ENCODE data around the gene SMAD1.

SMAD1 gene

DNA sequence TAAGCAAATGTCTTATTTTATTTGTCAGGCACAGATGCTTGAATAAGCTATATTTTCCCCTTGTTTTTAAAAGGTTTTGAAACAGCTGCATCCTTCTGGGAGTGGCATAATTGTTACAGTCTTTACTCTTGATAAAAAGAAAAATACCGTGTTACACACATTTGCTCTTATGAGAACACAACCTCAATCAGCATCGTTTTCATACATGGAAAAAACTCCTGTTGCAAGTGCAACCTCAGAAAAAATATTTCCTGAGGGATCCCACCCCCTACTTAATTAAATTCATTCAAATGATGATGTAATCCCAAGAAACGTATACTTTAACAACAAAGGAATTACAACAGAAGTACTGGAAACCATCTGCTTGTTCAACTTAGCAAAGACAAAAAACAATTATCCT, 58.6 kb downstream of the SMAD1 start:
- Mint-ChIP-seq H3K36me3 (ENCODE audit: low read depth) (no peaks in the 10 kb centered on the region), H3K4me3 (no peak overlapping the region), H3K27me3 (ENCODE audit: low read depth) (peaks cover 17% of the 10 kb centered on the region), H3K27ac (no peak overlapping the region), H3K9me3 (no peaks in the 10 kb centered on the region), H3K4me1 (ENCODE audit: low read depth) (no peaks in the 10 kb centered on the region)
- no peak for DNase-seq (ENCODE audit: low spot score)

DNA sequence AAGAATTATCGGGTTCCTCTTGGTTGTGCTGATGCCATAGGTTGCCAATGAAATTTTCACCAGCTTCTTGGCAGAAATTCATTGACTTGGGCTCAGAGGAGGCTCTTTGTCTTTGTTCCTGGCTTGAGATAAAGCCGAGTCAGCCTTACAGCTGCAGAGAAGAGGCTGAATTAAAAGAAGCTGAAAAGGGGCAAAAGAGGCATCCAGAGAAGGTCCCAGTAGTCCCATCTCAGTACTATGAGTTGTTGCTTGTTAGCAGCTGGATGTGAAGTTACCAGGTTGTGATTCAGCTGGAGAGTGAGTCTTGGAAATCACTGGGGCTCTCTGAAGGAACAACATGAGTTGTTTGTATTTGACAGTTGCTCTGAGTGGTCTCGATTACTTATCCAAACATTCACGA, 59.7 kb downstream of the SMAD1 start:
- Mint-ChIP-seq H3K4me1 (ENCODE audit: low read depth) (no peaks in the 10 kb centered on the region), H3K27ac (no peak overlapping the region), H3K9me3 (no peaks in the 10 kb centered on the region), H3K36me3 (ENCODE audit: low read depth) (no peaks in the 10 kb centered on the region), H3K4me3 (no peak overlapping the region), H3K27me3 (ENCODE audit: low read depth) (peaks cover 12% of the 10 kb centered on the region)
- DNase-seq (ENCODE audit: low spot score) = no peak

DNA sequence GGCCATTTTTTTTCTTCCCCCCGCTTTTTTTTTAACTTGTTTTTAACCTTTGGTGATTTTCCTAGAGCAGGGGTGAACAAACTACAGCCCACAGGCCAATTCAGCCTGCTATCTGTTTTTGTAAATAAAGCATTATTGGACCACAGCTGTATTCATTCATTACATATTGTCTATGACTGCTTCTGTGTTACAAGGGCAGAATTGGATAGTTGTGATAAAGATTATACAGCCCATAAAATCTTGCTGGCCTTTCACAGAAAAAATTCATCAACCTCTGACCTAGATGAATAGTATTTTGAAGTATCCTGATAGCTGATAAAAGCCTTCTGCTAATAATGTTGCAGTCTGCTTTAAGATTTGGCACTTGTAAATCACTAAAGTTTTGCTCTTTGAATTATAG, 63.4 kb downstream of the SMAD1 start:
- H3K9me3 Mint-ChIP-seq = no peaks in the 10 kb centered on the region
- H3K36me3 Mint-ChIP-seq (ENCODE audit: low read depth) = no peaks in the 10 kb centered on the region
- H3K4me1 Mint-ChIP-seq (ENCODE audit: low read depth) = no peaks in the 10 kb centered on the region
- H3K27ac Mint-ChIP-seq = no peak overlapping the region
- H3K27me3 Mint-ChIP-seq (ENCODE audit: low read depth) = no peaks in the 10 kb centered on the region
- DNase-seq (ENCODE audit: low spot score) = no peak
- no peak overlapping the region for H3K4me3 Mint-ChIP-seq

DNA sequence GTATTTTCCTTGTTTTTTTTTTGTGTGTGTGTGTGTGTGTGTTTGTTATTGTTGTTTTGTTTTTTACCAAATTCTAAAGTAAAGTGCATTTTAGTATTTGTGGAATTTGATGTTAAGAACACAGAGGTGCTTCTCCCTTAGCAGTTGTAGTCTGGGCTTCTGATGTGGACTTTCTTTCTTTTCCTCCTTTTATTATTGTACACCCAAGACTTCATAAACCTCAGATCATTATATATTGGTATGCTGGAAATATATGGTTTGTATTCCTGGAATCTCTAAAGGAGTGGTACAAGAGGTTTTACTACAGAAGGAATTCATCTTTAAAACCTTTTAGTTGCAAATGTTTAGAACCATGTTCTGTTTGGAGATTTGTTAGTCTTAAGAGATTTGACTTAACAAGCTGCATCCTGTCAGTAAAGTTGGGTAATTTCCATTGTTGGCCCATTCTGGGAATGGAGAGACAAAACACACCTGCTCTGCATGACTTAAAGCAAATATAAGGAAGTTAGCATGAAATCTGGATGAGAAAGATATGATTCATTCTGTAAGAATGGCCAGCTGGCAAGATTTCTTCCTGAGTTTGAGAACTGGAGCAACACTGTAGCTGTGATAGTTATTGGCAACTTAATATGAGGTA, 64.0 kb downstream of the SMAD1 start:
- no peaks in the 10 kb centered on the region for H3K4me1 Mint-ChIP-seq (ENCODE audit: low read depth)
- H3K4me3 Mint-ChIP-seq = no peak overlapping the region
- DNase-seq (ENCODE audit: low spot score) = no peak
- no peaks in the 10 kb centered on the region for H3K36me3 Mint-ChIP-seq (ENCODE audit: low read depth)
- no peak overlapping the region for H3K27ac Mint-ChIP-seq
- H3K9me3 Mint-ChIP-seq = no peaks in the 10 kb centered on the region
- no peaks in the 10 kb centered on the region for H3K27me3 Mint-ChIP-seq (ENCODE audit: low read depth)

DNA sequence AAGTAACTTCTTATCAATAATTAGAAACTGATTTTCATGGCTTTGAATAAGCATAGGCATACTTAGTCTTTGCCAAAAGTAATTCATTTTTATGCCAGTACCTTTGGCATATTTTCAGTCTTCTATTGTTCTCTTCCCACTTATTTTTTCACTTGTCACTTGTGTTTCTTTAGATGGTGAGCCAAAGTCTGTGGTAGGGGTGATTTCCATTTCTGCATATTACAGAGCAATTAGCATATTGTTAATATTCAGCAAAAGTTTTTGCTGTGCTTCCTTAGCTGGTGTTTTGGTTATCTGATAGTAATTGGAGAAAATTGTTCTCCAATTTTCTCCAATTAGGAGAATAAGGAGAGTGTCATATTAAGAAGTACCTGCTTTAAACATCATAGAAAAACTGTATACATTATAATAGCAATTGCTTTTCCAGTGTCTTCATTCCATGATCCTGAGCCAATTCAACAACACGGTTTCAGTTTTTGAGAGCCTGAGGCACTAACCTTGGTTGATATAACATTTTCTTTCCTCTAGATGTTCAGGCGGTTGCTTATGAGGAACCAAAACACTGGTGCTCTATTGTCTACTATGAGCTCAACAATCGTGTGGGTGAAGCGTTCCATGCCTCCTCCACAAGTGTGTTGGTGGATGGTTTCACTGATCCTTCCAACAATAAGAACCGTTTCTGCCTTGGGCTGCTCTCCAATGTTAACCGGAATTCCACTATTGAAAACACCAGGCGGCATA, 64.7 kb downstream of the SMAD1 start:
- Mint-ChIP-seq H3K4me3 (no peak overlapping the region), H3K36me3 (ENCODE audit: low read depth) (no peaks in the 10 kb centered on the region), H3K27me3 (ENCODE audit: low read depth) (no peaks in the 10 kb centered on the region), H3K9me3 (no peaks in the 10 kb centered on the region), H3K4me1 (ENCODE audit: low read depth) (no peaks in the 10 kb centered on the region), H3K27ac (no peak overlapping the region)
- DNase-seq (ENCODE audit: low spot score) = no peak

DNA sequence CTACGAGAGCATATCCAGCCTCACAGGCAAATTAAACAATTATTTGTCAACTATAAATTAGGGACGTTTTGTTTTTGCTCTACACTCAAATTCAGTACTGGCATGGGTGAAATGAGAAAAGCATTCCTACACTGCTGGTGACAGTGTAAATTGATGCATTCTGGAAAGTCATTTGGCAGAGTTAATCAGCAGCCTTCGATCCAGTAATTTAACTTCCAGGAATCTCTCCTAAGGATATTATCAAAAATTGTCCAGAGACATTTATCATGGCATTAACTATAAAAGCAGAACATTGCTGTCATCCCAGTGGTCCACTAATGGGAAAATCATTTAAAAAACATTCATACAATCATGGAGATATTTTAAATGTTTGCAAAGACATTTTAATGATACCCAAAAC, 70.0 kb downstream of the SMAD1 start:
- H3K4me3 Mint-ChIP-seq = no peak overlapping the region
- H3K27me3 Mint-ChIP-seq (ENCODE audit: low read depth) = no peaks in the 10 kb centered on the region
- no peak overlapping the region for H3K27ac Mint-ChIP-seq
- no peaks in the 10 kb centered on the region for H3K9me3 Mint-ChIP-seq
- no peaks in the 10 kb centered on the region for H3K36me3 Mint-ChIP-seq (ENCODE audit: low read depth)
- no peak for DNase-seq (ENCODE audit: low spot score)
- H3K4me1 Mint-ChIP-seq (ENCODE audit: low read depth) = peaks cover 8% of the 10 kb centered on the region

DNA sequence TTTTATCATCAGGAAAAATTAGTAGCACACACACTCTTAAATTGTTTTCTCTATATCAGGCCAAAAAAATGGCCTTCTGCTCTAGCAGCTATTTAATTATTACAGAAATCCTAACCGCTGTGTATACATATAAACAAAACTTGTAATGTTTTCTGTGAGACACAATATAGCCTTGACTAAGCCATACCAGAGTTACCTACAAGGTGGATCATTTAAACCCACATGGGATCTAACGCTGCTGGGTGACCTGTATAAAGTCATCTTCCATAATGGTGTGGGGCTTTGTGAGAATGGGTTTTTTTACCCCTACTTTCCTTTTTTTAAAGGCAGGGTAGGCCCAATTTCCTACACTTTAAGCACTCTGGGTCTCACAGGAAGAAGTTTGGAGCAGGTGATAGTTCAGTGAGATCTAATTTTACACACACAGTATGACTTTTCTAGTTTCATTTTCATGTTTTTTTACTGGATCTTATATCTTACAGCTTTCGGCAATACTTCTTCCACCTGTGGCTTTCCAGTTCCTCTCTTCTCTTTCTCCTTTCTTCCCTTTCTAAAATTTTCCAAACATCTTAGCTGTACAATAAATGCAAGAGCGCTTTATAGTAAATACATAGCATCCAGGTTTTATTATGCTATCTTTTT, 70.6 kb downstream of the SMAD1 start:
- Mint-ChIP-seq H3K27me3 (ENCODE audit: low read depth) (no peaks in the 10 kb centered on the region), H3K4me3 (no peak overlapping the region), H3K9me3 (no peaks in the 10 kb centered on the region), H3K27ac (no peak overlapping the region), H3K4me1 (ENCODE audit: low read depth) (peaks cover 8% of the 10 kb centered on the region), H3K36me3 (ENCODE audit: low read depth) (no peaks in the 10 kb centered on the region)
- no peak for DNase-seq (ENCODE audit: low spot score)

DNA sequence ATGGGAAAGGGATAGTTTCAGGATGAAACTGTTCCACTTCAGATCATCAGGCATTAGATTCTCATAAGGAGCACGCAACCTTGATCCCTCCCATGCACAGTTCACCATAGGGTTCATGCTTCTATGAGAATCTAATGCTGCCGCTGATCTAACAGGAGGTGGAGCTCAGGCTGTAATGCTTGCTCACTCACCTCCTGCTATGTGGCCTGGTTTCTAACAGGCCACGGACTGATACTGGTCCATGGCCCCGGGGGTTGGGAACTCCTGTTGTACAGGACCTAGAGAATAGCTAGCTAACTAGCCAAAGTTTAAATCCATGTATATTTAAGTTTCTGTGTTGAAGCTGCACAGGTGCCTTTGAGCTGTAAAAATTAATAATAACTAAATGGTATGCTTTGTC, 71.7 kb downstream of the SMAD1 start:
- Mint-ChIP-seq H3K27me3 (ENCODE audit: low read depth) (no peaks in the 10 kb centered on the region), H3K9me3 (no peaks in the 10 kb centered on the region), H3K4me1 (ENCODE audit: low read depth) (peaks cover 8% of the 10 kb centered on the region), H3K4me3 (no peak overlapping the region), H3K36me3 (ENCODE audit: low read depth) (no peaks in the 10 kb centered on the region), H3K27ac (no peak overlapping the region)
- no peak for DNase-seq (ENCODE audit: low spot score)

DNA sequence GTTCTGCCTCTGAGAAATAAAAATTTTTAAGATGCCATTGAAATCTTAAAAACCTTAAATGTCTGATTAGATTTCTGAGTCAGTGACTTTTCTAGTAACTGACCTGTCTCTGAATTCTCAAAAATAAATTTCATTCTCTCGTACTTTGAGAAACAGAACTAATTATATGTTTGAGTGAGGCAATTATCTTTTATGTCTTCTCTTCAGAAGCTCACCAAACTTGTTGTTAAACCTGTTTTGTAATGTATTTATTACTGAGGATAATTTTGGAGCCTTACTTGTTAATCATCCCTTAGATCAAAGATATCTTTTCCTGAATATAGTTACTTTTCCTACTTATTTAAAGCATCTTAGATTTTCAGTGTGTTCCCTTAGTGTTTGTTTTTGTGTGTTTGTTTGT, 73.0 kb downstream of the SMAD1 start:
- DNase-seq (ENCODE audit: low spot score) = no peak

DNA sequence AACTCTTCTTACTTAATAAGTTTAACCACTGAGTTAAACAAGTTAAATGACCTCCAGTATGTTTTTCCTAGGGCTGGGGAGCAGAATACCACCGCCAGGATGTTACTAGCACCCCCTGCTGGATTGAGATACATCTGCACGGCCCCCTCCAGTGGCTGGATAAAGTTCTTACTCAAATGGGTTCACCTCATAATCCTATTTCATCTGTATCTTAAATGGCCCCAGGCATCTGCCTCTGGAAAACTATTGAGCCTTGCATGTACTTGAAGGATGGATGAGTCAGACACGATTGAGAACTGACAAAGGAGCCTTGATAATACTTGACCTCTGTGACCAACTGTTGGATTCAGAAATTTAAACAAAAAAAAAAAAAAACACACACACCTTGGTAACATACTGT, 76.1 kb downstream of the SMAD1 start:
- Mint-ChIP-seq H3K27me3 (ENCODE audit: low read depth) (peaks cover under 1% of the 10 kb centered on the region), H3K4me1 (ENCODE audit: low read depth) (peaks cover under 1% of the 10 kb centered on the region), H3K9me3 (no peaks in the 10 kb centered on the region), H3K27ac (no peak overlapping the region), H3K4me3 (no peak overlapping the region), H3K36me3 (ENCODE audit: low read depth) (no peaks in the 10 kb centered on the region)
- peak; percentile 37 for DNase-seq (ENCODE audit: low spot score)

More for the DNA sequence above, 73.0 kb downstream of the SMAD1 start:
- Mint-ChIP-seq H3K4me1 (ENCODE audit: low read depth) (peaks cover 8% of the 10 kb centered on the region), H3K27ac (no peak overlapping the region), H3K36me3 (ENCODE audit: low read depth) (no peaks in the 10 kb centered on the region), H3K9me3 (no peaks in the 10 kb centered on the region), H3K4me3 (no peak overlapping the region), H3K27me3 (ENCODE audit: low read depth) (no peaks in the 10 kb centered on the region)

DNA sequence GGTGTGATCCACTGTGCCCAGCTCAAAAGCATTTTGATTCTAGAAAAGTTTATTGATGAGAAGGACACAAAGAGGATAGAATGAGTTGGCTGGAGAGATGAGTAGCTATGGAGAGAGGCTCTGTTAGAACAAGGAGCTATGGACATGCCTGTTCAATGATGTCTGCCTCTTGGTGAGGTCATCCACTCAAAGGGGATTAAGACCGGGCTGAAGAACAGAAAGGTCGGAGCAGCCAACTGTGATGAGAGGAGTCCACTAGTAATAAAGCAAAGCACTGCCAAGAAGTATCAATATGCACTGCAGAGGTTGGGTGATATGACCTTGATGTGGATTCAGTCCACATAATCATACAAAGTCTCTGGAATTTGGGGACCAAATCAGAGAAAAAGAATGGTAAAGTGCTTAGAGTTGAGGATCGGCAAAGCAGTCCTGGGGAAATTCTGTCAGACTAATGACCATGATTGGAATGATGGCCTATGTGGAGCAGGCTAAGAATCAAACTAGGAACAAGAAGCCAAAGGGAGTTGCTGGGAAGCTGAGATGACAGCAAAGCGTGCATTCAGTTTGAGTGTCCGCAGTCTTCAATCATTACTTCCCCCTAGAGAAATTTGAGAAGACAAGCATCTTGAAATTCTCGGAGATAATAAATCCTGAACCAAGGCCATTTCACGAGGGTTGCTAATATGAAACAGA, 81.8 kb downstream of the SMAD1 start:
- Mint-ChIP-seq H3K27me3 (ENCODE audit: low read depth) (peaks cover 2% of the 10 kb centered on the region), H3K4me3 (no peak overlapping the region)

DNA sequence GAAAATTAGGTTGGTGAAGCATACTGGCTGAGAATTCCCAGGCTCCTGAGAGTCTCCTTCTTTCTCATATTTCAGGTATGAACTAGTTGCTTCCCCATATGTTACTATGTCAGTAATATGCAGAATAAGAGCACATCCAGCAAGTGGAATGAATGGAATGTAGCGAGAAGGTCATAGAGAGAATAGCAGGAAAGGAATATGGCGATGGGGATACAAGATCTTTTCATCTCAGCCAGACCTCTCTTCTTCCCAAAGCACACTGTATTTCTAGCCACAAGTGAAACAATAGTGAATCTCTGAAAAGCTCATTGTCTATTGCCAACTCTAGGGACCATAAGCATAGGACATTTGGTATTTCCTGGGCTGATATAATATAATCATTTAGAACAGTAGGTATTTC, 82.9 kb downstream of the SMAD1 start:
- H3K27ac Mint-ChIP-seq = no peak overlapping the region
- H3K4me3 Mint-ChIP-seq = no peak overlapping the region
- no peaks in the 10 kb centered on the region for H3K9me3 Mint-ChIP-seq
- H3K27me3 Mint-ChIP-seq (ENCODE audit: low read depth) = peaks cover 5% of the 10 kb centered on the region
- H3K4me1 Mint-ChIP-seq (ENCODE audit: low read depth) = no peaks in the 10 kb centered on the region
- H3K36me3 Mint-ChIP-seq (ENCODE audit: low read depth) = no peaks in the 10 kb centered on the region
- DNase-seq (ENCODE audit: low spot score) = no peak

More for the DNA sequence above, 81.8 kb downstream of the SMAD1 start:
- H3K9me3 Mint-ChIP-seq = no peaks in the 10 kb centered on the region
- DNase-seq (ENCODE audit: low spot score) = no peak
- H3K27ac Mint-ChIP-seq = no peak overlapping the region
- H3K4me1 Mint-ChIP-seq (ENCODE audit: low read depth) = no peaks in the 10 kb centered on the region
- no peaks in the 10 kb centered on the region for H3K36me3 Mint-ChIP-seq (ENCODE audit: low read depth)

DNA sequence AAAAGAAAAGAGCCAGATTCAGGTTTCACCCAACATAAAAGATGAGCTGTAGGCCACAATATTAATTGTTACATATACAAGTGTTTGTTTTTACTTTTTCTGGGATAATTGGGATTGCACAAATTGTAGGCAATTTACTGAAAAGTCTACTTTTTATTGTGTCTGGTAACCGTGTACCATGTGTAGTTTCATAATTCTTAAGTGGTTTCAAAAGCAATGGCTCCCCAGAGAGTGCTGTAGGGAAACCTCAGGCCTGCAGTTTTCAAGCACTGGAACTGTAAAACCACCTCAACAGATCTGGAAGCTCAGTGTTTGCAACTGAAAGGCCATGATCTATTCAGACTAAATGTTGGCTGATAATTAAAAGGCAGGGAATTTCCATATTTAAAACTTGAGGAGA, 83.7 kb downstream of the SMAD1 start:
- Mint-ChIP-seq H3K27ac (no peak overlapping the region), H3K4me1 (ENCODE audit: low read depth) (no peaks in the 10 kb centered on the region)
- no peak for DNase-seq (ENCODE audit: low spot score)

DNA sequence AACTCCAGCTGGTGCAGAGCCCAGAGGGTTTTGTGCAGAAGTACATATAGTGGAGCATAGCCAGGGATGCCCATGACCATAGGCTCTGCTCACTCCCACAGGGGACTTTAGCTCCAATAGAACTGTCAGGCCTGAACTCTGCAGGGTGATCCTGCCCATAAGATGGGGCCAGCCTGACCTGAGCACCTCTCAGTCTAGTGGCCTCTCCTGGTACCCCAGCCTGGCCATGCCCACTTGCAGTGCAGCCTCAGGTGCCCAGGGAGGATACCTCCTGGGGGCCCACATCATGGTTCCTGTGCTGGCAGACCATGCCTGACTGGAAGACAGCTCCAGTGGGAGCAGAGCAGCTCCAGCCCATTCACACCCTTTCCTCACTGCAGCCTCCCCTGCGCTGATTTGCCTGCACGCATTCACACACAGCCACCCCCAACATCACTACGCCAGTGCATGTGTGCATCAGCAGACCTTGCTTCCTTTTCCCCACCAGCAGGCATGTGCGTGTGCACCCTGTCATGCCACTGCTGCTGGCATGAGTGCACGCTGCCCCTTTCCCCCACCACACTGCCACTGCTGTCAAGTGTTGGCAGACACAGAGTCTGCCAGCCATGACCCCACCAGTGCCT, 84.5 kb downstream of the SMAD1 start:
- Mint-ChIP-seq H3K27ac (no peak overlapping the region), H3K27me3 (ENCODE audit: low read depth) (peaks cover 11% of the 10 kb centered on the region), H3K4me1 (ENCODE audit: low read depth) (no peaks in the 10 kb centered on the region), H3K4me3 (no peak overlapping the region), H3K9me3 (no peaks in the 10 kb centered on the region), H3K36me3 (ENCODE audit: low read depth) (no peaks in the 10 kb centered on the region)
- no peak for DNase-seq (ENCODE audit: low spot score)

More for the DNA sequence above, 83.7 kb downstream of the SMAD1 start:
- H3K9me3 Mint-ChIP-seq = no peaks in the 10 kb centered on the region
- H3K27me3 Mint-ChIP-seq (ENCODE audit: low read depth) = peaks cover 11% of the 10 kb centered on the region
- no peaks in the 10 kb centered on the region for H3K36me3 Mint-ChIP-seq (ENCODE audit: low read depth)
- no peak overlapping the region for H3K4me3 Mint-ChIP-seq

Measured in T-helper 2 cell treated with Interferon-gamma antibody and Interleukin-4, amounts not matched to agents 5 μg/mL and 100 μg/mL, for 36 hours (primary cell).